ENCODE measurements around the gene SMAD2.

Gene SMAD2

GRCh38 chr18:47888156-47888555, 42.3 kb downstream of the SMAD2 start:
- no peak for TF ChIP-seq CTCF (IDR thresholded peaks at IDR 0.05; ENCODE audit: low read depth, low read length, missing control alignments)
- no peak for DNase-seq (ENCODE audit: extremely low read depth, low read depth)

GRCh38 chr18:47887227-47887626, 43.2 kb downstream of the SMAD2 start:
- no peak for DNase-seq (ENCODE audit: extremely low read depth, low read depth)
- no peak overlapping the region for H3K4me3 ChIP-seq (replicated peaks; ENCODE audit: low read depth, low read length)
- no peak for TF ChIP-seq CTCF (IDR thresholded peaks at IDR 0.05; ENCODE audit: low read depth, low read length, missing control alignments)

More at GRCh38 chr18:47888156-47888555, 42.3 kb downstream of the SMAD2 start:
- no peak overlapping the region for H3K4me3 ChIP-seq (replicated peaks; ENCODE audit: low read depth, low read length)

GRCh38 chr18:47883771-47884413, 46.6 kb downstream of the SMAD2 start:
- DNase-seq (ENCODE audit: extremely low read depth, low read depth): no peak
- no peak for TF ChIP-seq CTCF (IDR thresholded peaks at IDR 0.05; ENCODE audit: low read depth, low read length, missing control alignments)

GRCh38 chr18:47882641-47883040, 47.8 kb downstream of the SMAD2 start:
- DNase-seq (ENCODE audit: extremely low read depth, low read depth): no peak
- TF ChIP-seq CTCF (IDR thresholded peaks at IDR 0.05; ENCODE audit: low read depth, low read length, missing control alignments): no peak
- H3K4me3 ChIP-seq (replicated peaks; ENCODE audit: low read depth, low read length): no peak overlapping the region

More at GRCh38 chr18:47883771-47884413, 46.6 kb downstream of the SMAD2 start:
- no peak overlapping the region for H3K4me3 ChIP-seq (replicated peaks; ENCODE audit: low read depth, low read length)

GRCh38 chr18:47881752-47882455, 48.6 kb downstream of the SMAD2 start:
- H3K4me3 ChIP-seq (replicated peaks; ENCODE audit: low read depth, low read length): no peak overlapping the region
- TF ChIP-seq CTCF (IDR thresholded peaks at IDR 0.05; ENCODE audit: low read depth, low read length, missing control alignments): no peak
- no peak for DNase-seq (ENCODE audit: extremely low read depth, low read depth)

- H3K4me3 ChIP-seq (replicated peaks; ENCODE audit: low read depth, low read length): no peak overlapping the region
- no peak for TF ChIP-seq CTCF (IDR thresholded peaks at IDR 0.05; ENCODE audit: low read depth, low read length, missing control alignments)
- DNase-seq (ENCODE audit: extremely low read depth, low read depth): no peak
Measured at GRCh38 chr18:47881042-47881441, 49.4 kb downstream of the SMAD2 start.

Measured in HFF-Myc (cell line).